DMS153 (cell line): Measurements from ENCODE around the gene VHLL.

Source experiments
- DNase-seq: peaks from one replicate; lab custom pipeline; 2025; lab: John Stamatoyannopoulos, UW

Gene VHLL

GRCh38 chr1:156253634-156254033 lies 45.5 kb downstream of the VHLL start:
- DNase-seq = no peak

DNA sequence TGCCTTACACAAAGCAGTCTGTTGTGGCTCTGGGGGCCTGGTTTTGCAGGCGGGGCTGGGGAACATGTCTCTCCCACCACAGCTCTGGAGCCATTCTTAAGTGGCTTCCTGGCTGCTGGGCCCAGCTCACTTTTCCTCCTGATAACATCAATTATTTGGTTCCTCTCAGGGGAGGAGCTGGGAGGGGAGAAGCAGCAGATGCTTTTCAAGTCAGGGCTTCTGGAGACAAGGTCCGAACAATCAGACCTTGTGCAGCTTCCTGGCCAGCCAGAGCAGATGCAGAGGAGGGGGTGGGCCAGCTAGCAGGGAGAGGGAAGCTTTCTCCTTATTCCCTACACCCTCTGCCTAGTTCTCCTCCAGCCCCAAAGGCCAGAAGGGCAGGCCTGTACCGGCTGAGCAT lies 47.6 kb downstream of the VHLL start:
- DNase-seq = no peak

GRCh38 chr1:156249593-156249992 lies 49.5 kb downstream of the VHLL start:
- no peak for DNase-seq
